Activated CD8-positive, alpha-beta memory T cell treated with anti-CD3 and anti-CD28 coated beads for 48 hours (primary cell): ENCODE measurements around the gene TCF7L1.
"Not testable (repeated sequence)": the region's sequence is repeated elsewhere in the genome, so short reads cannot be mapped to it uniquely, and the experiment has no call there.

Experiments
- DNase-seq, 3 experiments: peaks; one replicate each; pipeline ENCODE4 v3.0.0-alpha.2; 2020; ENCODE audit warnings: low read depth in 2 of 3, low spot score in 2 of 3

Gene TCF7L1

DNA sequence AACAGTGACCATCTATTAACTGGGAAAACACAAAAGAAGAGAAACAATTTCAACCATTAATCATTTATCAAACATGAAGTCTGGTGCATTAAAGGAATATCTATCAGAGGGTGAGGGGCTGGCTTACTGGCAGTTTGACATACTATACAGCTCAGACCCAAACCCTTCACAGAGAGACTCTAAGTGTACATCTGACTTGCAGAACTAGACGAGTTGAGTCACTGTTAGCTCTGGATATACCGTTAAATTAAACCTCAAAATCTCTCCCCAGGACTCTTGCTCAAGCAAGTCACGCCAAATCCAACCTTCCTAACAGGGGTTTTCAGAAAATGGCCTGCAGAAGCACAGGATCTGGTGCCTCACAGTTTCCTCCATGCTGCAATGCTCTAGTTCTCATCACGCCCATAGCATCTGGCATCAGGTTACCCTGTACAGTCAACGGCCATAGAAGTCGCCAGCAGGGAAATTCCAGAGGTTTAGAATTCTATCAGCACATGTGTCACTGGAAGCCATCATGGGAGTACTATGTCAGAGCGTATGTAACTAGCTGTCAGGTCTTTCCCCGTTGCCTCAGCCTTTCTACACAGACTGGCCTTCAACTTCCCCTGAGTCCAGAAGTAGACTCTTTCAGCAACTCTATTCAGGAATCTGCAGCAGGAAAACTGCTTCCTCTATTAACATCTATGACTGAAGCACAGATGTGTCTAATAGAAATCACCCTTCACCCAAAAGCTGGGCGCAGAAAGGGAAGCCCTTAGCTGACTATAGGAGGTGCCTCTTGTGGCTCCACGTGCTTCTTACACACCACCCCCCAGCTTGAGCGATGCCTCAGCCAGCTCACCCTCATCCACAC is 185.3 kb downstream of the TCF7L1 start:
- DNase-seq: no peak

DNA sequence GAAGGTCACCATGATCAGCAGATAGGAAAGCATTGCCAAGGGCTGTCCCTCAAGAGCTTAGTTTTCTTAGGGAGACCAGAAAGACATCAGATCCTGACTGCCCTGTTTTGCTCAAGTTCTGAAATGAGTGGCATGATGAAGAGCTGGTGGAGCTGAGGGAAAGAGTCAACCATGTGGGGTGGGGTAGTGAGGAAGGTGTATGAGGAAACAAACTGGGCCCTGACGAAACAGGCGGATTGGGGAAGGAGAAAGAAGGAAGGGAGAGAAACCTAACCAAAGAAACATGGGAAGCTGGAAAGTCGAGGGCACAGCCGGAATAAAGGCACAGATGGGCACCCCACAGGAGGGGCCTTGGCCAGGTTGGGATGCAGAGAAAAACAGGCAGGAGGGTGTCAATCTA is 186.6 kb downstream of the TCF7L1 start:
- no peak for DNase-seq

- DNase-seq: no peak
Measured at GRCh38 chr2:85323351-85323987, 190.3 kb downstream of the TCF7L1 start.

GRCh38 chr2:85323988-85324367 is 190.8 kb downstream of the TCF7L1 start:
- not testable (repeated sequence) for DNase-seq

- DNase-seq: no peak
Measured at GRCh38 chr2:85324639-85325465, 191.7 kb downstream of the TCF7L1 start.

DNA sequence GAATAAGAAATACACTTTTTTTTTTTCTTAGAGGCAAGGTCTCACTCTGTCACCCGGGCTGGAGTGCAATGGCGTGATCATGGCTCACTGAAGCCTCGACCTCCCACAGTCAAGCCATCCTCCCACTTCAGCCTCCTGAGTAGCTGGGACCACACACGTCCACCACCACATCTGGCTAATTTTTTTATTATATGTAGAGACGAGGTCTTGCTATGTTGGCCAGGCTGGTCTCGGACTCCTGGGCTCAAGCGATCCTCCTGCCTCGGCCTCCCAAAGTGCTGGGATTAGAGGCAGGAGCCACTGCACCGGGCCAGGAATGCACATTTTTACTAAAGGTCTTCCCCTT is 192.2 kb downstream of the TCF7L1 start:
- no peak for DNase-seq

DNA sequence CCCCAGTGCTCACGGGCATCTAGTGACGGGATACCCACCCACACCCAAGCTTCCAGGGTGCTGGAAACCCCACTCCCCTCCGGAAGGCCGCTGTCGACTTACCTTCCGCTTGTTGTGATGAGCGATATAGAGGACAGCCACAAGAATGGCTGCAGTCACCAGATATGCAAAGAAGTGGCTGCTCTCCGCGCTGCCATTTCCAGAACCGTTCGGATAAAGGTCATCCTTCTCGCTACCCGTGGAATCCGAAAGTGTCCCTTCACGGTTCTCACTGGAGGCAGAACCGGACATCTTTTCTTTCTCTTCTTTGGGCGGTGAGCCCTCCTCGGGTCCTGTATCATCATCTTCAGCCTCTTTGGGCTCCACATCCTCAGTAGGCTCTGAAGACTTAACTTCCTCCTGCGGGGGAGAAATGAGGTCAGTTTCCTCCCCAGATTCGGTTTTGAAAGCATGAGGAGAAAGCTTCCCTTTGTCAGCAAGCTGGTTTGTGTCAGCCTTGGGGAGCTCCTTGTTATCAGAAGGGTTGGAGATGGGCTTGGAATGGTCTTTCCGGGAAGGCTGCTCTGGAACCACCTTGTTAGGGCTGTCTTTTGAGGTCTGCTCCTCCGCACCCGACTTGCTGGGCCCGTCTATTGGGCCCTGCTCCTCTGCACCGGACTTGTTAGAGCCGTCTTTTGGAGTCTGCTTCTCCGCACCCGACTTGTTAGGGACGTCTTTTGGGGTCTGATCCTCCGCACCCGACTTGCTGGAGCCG is 193.4 kb downstream of the TCF7L1 start:
- peak in 2 of 3 experiments; percentile 15 to 22 for DNase-seq

GRCh38 chr2:85327160-85327821 is 194.1 kb downstream of the TCF7L1 start:
- DNase-seq: peak in 2 of 3 experiments; percentile 25 to 38

DNA sequence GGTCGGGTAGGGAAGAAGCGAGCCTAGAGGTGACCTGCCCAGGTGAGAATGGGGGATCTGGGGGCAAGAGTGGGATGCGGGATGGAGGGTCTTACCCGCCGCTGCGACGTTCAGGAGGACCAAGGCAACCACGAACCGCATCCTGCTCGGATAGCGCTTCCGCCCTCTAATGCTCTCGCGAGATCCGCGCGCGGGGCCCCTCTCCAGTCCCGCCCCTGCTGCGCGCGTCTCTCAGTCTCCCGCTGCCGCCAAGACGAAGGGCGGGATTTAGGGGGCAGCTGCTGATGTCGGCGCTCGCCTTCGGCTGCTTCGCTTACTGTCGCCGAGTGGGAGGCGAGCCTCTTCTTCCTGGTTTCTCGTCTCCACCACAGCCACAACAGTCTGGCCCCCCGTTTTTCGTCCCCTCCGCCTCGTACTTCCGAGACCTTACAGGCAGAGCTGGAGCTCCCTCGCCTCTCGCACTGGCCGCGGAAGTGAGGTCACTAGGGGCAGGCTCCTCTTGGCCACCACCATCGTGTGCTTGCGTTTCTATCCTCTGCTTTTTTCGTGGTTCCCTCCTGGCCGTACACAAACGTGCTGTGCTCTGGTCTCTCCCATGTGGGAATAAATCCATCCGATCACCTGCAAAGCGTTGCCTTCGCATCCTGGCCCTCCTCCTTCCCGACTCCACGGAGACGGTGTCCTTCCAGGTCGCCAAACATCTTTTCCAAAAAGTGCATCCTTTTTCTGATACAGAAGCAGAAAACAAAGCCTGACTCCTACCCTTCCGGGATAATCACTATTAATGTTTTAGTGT is 194.8 kb downstream of the TCF7L1 start, which contains the start of gene TGOLN2:
Gene TGOLN2 (minus strand): TSS at position 168 of the 796 bp plus-strand sequence. CDS start 27 bp downstream, at position 141.
- peak; percentile 80 to 84 (median 82) for DNase-seq

DNA sequence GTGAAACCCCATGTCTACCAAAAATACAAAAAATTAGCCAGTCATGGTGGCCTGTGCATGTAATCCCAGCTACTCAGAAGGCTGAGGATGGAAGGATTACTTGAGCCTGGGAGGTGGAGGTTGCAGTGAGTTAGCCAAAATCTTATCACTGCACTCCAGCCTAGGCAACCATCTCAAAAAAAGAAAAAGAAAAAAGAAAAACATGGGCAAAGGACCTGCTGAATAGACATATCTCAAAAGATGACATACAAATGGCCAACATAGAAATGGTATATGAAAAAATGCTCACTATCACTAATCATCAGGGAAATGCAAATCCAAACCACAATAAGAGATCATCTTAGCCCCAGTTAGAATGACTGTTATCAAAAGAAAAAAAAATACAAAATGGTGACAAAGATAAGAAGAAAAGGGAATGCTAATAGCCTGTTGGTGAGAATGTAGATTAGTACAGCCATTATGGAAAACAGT is 196.0 kb downstream of the TCF7L1 start:
- no peak for DNase-seq

DNA sequence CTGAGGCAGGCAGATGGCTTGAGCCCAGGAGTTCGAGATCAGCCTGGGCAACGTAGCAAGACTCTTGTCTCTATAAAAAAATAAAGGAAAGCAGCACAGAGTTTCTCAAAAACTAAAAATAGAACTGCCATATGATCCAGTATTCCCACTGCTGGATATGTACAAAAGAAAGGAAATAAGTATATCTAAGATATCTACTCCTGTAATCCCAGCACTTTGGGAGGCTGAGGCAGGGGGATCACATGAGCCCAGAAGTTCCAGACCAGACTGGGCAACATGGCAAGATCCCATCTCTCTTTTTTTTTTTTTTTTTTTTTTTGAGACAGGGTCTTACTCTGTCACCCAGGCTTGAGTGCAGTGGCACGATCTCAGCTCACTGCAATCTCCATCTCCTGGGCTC is 196.5 kb downstream of the TCF7L1 start:
- not testable (repeated sequence) for DNase-seq

GRCh38 chr2:85330839-85331636 is 197.8 kb downstream of the TCF7L1 start:
- no peak for DNase-seq

GRCh38 chr2:85333877-85334276 is 200.7 kb downstream of the TCF7L1 start:
- not testable (repeated sequence) for DNase-seq

GRCh38 chr2:85334928-85335327 is 201.7 kb downstream of the TCF7L1 start:
- no peak for DNase-seq

DNA sequence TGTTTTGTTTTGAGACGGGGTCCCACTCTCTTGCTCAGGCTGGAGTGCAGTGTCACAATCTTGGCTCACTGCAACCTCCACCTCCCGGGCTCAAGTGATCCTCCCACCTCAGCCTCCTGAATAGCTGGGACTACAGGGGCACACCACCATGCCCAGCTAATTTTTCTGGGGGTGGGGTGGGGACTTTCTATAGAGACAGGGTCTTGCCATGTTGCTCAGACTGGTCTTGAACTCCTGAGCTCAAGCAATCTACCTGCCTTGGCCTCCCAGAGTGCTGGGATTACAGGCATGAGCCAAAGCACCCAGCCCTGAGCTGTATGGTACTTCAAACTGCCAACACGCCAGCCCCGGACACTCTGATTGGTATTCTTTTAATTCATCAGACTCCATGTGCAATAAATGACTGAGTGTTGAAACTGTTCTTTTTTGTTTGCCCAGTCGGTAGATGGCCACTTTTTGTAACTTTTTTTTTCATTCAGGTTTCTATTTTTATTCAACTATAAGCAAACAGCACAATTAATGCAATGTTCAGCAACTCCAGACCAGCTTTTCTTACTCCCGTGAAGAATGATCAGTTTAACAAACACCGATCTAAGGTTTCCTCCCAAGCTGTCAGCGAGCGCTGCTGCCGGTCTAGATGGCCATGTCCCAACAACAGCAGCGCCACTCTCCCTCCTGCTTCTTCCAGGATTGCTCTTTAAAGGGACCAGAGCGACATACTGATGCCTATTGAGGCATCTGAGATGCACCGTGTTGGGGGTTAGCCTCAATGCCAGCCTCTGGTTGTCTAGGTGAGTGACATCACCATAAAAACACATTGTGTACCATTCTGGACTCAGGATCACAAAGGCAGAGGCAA is 207.1 kb downstream of the TCF7L1 start:
- no peak for DNase-seq

DNA sequence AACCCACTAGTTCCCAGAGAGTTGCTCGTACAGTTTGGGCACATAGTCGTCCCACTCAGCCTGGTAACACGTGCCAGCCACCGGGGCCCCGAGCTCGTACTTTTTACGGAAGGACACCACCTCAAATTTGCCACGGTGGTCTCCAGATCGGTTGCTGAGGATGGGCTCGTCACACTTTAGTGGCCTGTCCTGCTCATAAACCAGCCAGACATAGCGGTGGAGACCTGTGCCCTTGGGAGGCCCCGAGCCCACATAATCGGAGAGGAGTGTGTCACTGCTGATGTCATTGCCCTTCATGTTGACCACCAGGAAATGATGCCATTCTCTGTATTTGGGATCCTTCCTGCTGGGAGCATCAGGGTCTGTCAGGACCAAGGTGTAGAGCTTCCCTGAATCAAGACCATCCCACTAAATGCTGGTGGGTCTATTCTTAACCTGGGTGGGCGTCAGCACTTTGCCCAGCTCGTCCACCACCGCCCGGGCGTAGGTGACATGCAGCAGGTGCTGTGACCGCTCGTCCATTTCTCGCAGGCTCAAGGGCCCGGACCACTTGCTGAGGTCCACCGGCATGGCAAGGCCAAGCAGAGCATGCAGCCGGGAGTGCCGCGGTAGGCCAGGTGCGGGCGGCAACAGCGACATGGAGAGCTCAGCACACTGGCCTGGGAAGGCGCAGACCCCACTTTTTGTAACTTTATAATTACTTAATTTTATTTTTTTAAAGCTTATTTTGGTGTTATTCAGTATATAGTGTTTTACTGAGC is 208.3 kb downstream of the TCF7L1 start:
- no peak for DNase-seq

- DNase-seq: no peak
Measured at GRCh38 chr2:85342156-85342555, 209.0 kb downstream of the TCF7L1 start.
